Measurements from ENCODE around the gene RAD1.
A peak's percentile ranks its signal among the peaks of the same experiment; 100 is the strongest.

- peak; percentile 74 to 86 (median 75) for TF ChIP-seq CTCF (IDR thresholded peaks at IDR 0.05)
- TF ChIP-seq POLR2AphosphoS5 (IDR thresholded peaks at IDR 0.05), result no peak
- no peak for TF ChIP-seq POLR2A (IDR thresholded peaks at IDR 0.05)
Observed at GRCh38 chr5:34898258-34898895, 16.9 kb downstream of the RAD1 start.

Measured in breast epithelium (tissue), 3 donors.